Right lobe of liver (tissue), 6 donors: ENCODE results near the gene GALNT14. TPM values are rescaled to one million over a fixed set of nuclear protein-coding genes. Genes with fewer than 3 reads are reported as not detected.

ENCODE experiments used
- ATAC-seq, 4 donors: fragments of 200-7000 bp; cut with Tn5 transposase; one replicate each; pipeline ENCODE4 v1.9.1; 2020; ENCODE audit warnings: mild to moderate bottlenecking in 4 of 4, moderate library complexity in 4 of 4
- DNase-seq, 3 donors: peaks; one replicate each; pipeline ENCODE4 v3.0.0-alpha.2; 2020
- H3K27ac ChIP-seq, 3 donors: fragments of 200-600 bp; one replicate each; pipeline ENCODE4 v1.8.0; 2022
- H3K27me3 ChIP-seq, 2 donors: fragments of 200-600 bp; one replicate each; pipeline ENCODE4 v1.8.0; 2022
- H3K36me3 ChIP-seq, 4 donors: fragments of 200-600 bp; sonication (generic) in 1 of 4; one replicate each; pipeline versions ENCODE4 v1.5.1 to v1.8.0; 2017 to 2022; ENCODE audit warnings: control low read depth in 1 of 4
- H3K4me1 ChIP-seq, 4 donors: fragments of 200-600 bp; sonication (generic) in 1 of 4; one replicate each; pipeline versions ENCODE4 v1.5.1 to v1.8.0; 2017 to 2022; ENCODE audit warnings: control low read depth in 1 of 4
- H3K4me3 ChIP-seq, 3 donors: fragments of 200-600 bp; one replicate each; pipeline ENCODE4 v1.8.0; 2022
- H3K9me3 ChIP-seq, 4 donors: fragments of 200-600 bp; sonication (generic) in 1 of 4; one replicate each; pipeline versions ENCODE4 v1.5.1 to v1.8.0; 2017 to 2022; ENCODE audit warnings: control low read depth in 1 of 4
- CTCF ChIP-seq, 4 donors: fragments of 200-600 bp in 3 of 4; fragments of 450-650 bp in 1 of 4; IDR thresholded peaks; one replicate each; pipeline versions ENCODE4 v1.5.1 to v1.8.0; 2016 to 2022; ENCODE audit warnings: antibody characterized with exemption in 4 of 4, mild to moderate bottlenecking in 2 of 4
- POLR2A ChIP-seq: fragments of 450-650 bp; IDR thresholded peaks from one replicate; pipeline ENCODE4 v1.6.1; 2017; ENCODE audit warnings: antibody characterized with exemption, mild to moderate bottlenecking
- WGBS: methylation state at CpG from one replicate; pipeline ENCODE4 v1.1.6; 2018; ENCODE audit warnings: low coverage, low lambda C conversion rate; ENCODE audit not compliant: insufficient coverage; ENCODE audit errors: missing lambda C conversion rate; 5-methylcytosine and 5-hydroxymethylcytosine counted together
- intact Hi-C, 2 donors: fragments of 100-400 bp; cut with DNase I; formaldehyde crosslinking; loops; one replicate each; pipeline versions ENCODE4 v1.11.2 to v1.14.1; 2022
- total RNA-seq, 6 experiments: library from RNA; depleted of rRNA in 2 of 6; stranded (reverse); fragments of >200 nt in 2 of 6; fragmentation: NEBNext Ultra II Directional in 3 of 6; extraction: Animal tissue kit (Norgen Biotek cat#: 25700) in 3 of 6; gene quantifications; one replicate each; pipeline versions ENCODE4 v1.1.0 to v1.2.4, GENCODE V29; 2016 to 2023
- donor health status: DM: no; HTN: yes; CAD: no.
- donor health status: DM: no; HTN: no; CAD: no.
- donor health status: DM: no; HTN: no; CAD: no.
- donor health status: DM: no; HTN: yes; CAD: no.
- donor health status: DM: no; HTN: yes; CAD: no.

GALNT14 gene
- total RNA-seq, 6 experiments from 2014 or later = 0.37 to 2.8 (median 1.0) TPM

- 35% methylated on average over 5 of the region's 6 CpGs for WGBS
- Histone ChIP-seq H3K4me3 (no peak overlapping the region), H3K27me3 (no peaks in the 10 kb centered on the region), H3K36me3 (no peaks in the 10 kb centered on the region), H3K9me3 (no peaks in the 10 kb centered on the region), H3K27ac (no peak overlapping the region), H3K4me1 (no peaks in the 10 kb centered on the region)
- ATAC-seq (no peak), DNase-seq (no peak)
- intact Hi-C loops = no loop called here
- TF ChIP-seq CTCF (IDR thresholded peaks at IDR 0.05) (no peak), POLR2A (no peak)
These were observed 62.2 kb downstream of the GALNT14 start for GRCh38 chr2:31075941-31076590.

GRCh38 chr2:31075431-31075830 is 62.8 kb downstream of the GALNT14 start:
- DNase-seq (no peak), ATAC-seq (no peak)
- intact Hi-C loops = no loop called here
- Histone ChIP-seq H3K4me1 (no peaks in the 10 kb centered on the region), H3K9me3 (no peaks in the 10 kb centered on the region), H3K4me3 (no peak overlapping the region), H3K27me3 (no peaks in the 10 kb centered on the region), H3K27ac (no peak overlapping the region), H3K36me3 (no peaks in the 10 kb centered on the region)
- no peak for TF ChIP-seq CTCF (IDR thresholded peaks at IDR 0.05)
- no peak for TF ChIP-seq POLR2A
- WGBS = 46% methylated on average over 4 of the region's 7 CpGs

- ATAC-seq (no peak), DNase-seq (no peak)
- intact Hi-C loops = no loop called here
- Histone ChIP-seq H3K4me3 (no peak overlapping the region), H3K9me3 (no peaks in the 10 kb centered on the region), H3K27ac (no peak overlapping the region), H3K27me3 (no peaks in the 10 kb centered on the region), H3K4me1 (no peaks in the 10 kb centered on the region), H3K36me3 (no peaks in the 10 kb centered on the region)
- TF ChIP-seq CTCF (IDR thresholded peaks at IDR 0.05) = no peak
- TF ChIP-seq POLR2A = no peak
- 55% methylated on average over 5 of the region's 6 CpGs for WGBS
These were observed 66.5 kb downstream of the GALNT14 start for GRCh38 chr2:31071741-31072140.

GRCh38 chr2:31070339-31071125 is 67.7 kb downstream of the GALNT14 start:
- no peaks in the 10 kb centered on the region for H3K9me3 ChIP-seq
- no peak overlapping the region for H3K27ac ChIP-seq
- 71% methylated on average over 8 of the region's 8 CpGs for WGBS
- ATAC-seq (no peak), DNase-seq (no peak)
- H3K27me3 ChIP-seq = no peaks in the 10 kb centered on the region
- TF ChIP-seq POLR2A = no peak
- TF ChIP-seq CTCF (IDR thresholded peaks at IDR 0.05) = no peak
- no peak overlapping the region for H3K4me3 ChIP-seq
- no peaks in the 10 kb centered on the region for H3K36me3 ChIP-seq
- H3K4me1 ChIP-seq = no peaks in the 10 kb centered on the region
- intact Hi-C loops = no loop called here
